Medulla oblongata (tissue), 1 donor: ENCODE results near the gene COL26A1.
A peak's percentile ranks its signal among the peaks of the same experiment; 100 is the strongest.

ENCODE experiments used
- DNase-seq: peaks from one replicate; pipeline ENCODE4 v3.0.0-alpha.2; 2015; ENCODE audit errors: extremely low spot score

Gene COL26A1

GRCh38 chr7:101534873-101535272 is 172.2 kb downstream of the COL26A1 start:
- DNase-seq = no peak

GRCh38 chr7:101535351-101535751 is 172.7 kb downstream of the COL26A1 start:
- DNase-seq = no peak

GRCh38 chr7:101536232-101536631 is 173.6 kb downstream of the COL26A1 start:
- no peak for DNase-seq

- no peak for DNase-seq
Observed at GRCh38 chr7:101536668-101537067, 174.0 kb downstream of the COL26A1 start.

- DNase-seq = no peak
Observed at GRCh38 chr7:101537205-101537604, 174.5 kb downstream of the COL26A1 start.

GRCh38 chr7:101537935-101538595 is 175.4 kb downstream of the COL26A1 start:
- no peak for DNase-seq

- peak; percentile 42 for DNase-seq
Observed at GRCh38 chr7:101538596-101539459, 176.2 kb downstream of the COL26A1 start.

GRCh38 chr7:101539784-101540183 is 177.1 kb downstream of the COL26A1 start:
- no peak for DNase-seq

GRCh38 chr7:101542527-101543241 is 180.0 kb downstream of the COL26A1 start:
- peak; percentile 52 for DNase-seq

GRCh38 chr7:101543242-101543766 is 180.6 kb downstream of the COL26A1 start:
- DNase-seq = no peak

- no peak for DNase-seq
Observed at GRCh38 chr7:101543846-101544245, 181.2 kb downstream of the COL26A1 start.

GRCh38 chr7:101545441-101546190 is 182.9 kb downstream of the COL26A1 start:
- no peak for DNase-seq

- DNase-seq = no peak
Observed at GRCh38 chr7:101546308-101546936, 183.7 kb downstream of the COL26A1 start.

- DNase-seq = no peak
Observed at GRCh38 chr7:101547022-101547915, 184.6 kb downstream of the COL26A1 start.

GRCh38 chr7:101547916-101548661 is 185.4 kb downstream of the COL26A1 start:
- DNase-seq = no peak

GRCh38 chr7:101549734-101550133 is 187.1 kb downstream of the COL26A1 start:
- no peak for DNase-seq

GRCh38 chr7:101550641-101551541 is 188.2 kb downstream of the COL26A1 start:
- no peak for DNase-seq
